Keratinocyte (primary cell): ENCODE results near the gene ZC3H4. TPM values are rescaled to one million over a fixed set of nuclear protein-coding genes. Genes with fewer than 3 reads are reported as not detected.

Source experiments
- DNase-seq: peaks from one replicate; pipeline ENCODE4 v3.0.0-alpha.2; 2011; ENCODE audit warnings: low read depth, missing footprints, low spot score
- FAIRE-seq: peaks from 2 replicates; lab custom pipeline; 2011; peaks lifted over from hg19 to GRCh38; lab: Jason Lieb, UNC
- H2AFZ ChIP-seq: 2 replicates; pipeline ENCODE4 v1.6.0; 2012; ENCODE audit warnings: low read length, control low read depth, inconsistent platforms; ENCODE audit not compliant: control insufficient read depth
- H3K27ac ChIP-seq: 2 replicates; pipeline ENCODE4 v1.5.1; 2011; ENCODE audit warnings: low read length; ENCODE audit not compliant: control insufficient read depth, insufficient read depth
- H3K27me3 ChIP-seq: 3 replicates; pipeline ENCODE4 v1.6.0; 2011; ENCODE audit warnings: low read length; ENCODE audit not compliant: control insufficient read depth, insufficient read depth; ENCODE audit errors: extremely low read depth
- H3K36me3 ChIP-seq, 2 experiments: 2 replicates in 1 of 2; 3 replicates in 1 of 2; pipeline ENCODE4 v1.5.1; 2011; ENCODE audit warnings: low read length in 2 of 2, mild to moderate bottlenecking in 1 of 2; ENCODE audit not compliant: control insufficient read depth in 2 of 2, insufficient read depth in 2 of 2; ENCODE audit errors: extremely low read depth in 1 of 2
- H3K4me1 ChIP-seq: 3 replicates; pipeline ENCODE4 v1.5.1; 2011; ENCODE audit warnings: low read length; ENCODE audit not compliant: control insufficient read depth, insufficient read depth; ENCODE audit errors: extremely low read depth
- H3K4me2 ChIP-seq: 3 replicates; pipeline ENCODE4 v1.6.0; 2011; ENCODE audit warnings: low read depth, low read length; ENCODE audit not compliant: control insufficient read depth, insufficient read depth; ENCODE audit errors: extremely low read depth
- H3K4me3 ChIP-seq, 3 experiments: fragments of 200-600 bp in 1 of 3; sonication (generic) in 1 of 3; 2 replicates in 2 of 3; 3 replicates in 1 of 3; pipeline ENCODE4 v1.5.1; 2011 to 2016; ENCODE audit warnings: low read length in 3 of 3, mild to moderate bottlenecking in 3 of 3, control low read depth in 2 of 3, inconsistent platforms in 1 of 3, low read depth in 1 of 3, mixed read lengths in 1 of 3, mixed run types in 1 of 3, moderate library complexity in 1 of 3; ENCODE audit not compliant: control insufficient read depth in 2 of 3, insufficient read depth in 2 of 3; ENCODE audit errors: extremely low read depth in 1 of 3
- H3K79me2 ChIP-seq: 2 replicates; pipeline ENCODE4 v1.6.0; 2012; ENCODE audit warnings: low read length; ENCODE audit not compliant: control insufficient read depth, insufficient read depth
- H3K9ac ChIP-seq: 3 replicates; pipeline ENCODE4 v1.6.0; 2011; ENCODE audit warnings: low read length; ENCODE audit not compliant: control insufficient read depth, insufficient read depth; ENCODE audit errors: extremely low read depth
- H3K9me1 ChIP-seq: 3 replicates; pipeline ENCODE4 v1.6.0; 2011; ENCODE audit warnings: low read length; ENCODE audit not compliant: control insufficient read depth, insufficient read depth; ENCODE audit errors: extremely low read depth
- H3K9me3 ChIP-seq: 2 replicates; pipeline ENCODE4 v1.5.1; 2012; ENCODE audit warnings: low read depth, low read length; ENCODE audit not compliant: control insufficient read depth
- H4K20me1 ChIP-seq: 3 replicates; pipeline ENCODE4 v1.6.0; 2011; ENCODE audit warnings: low read length; ENCODE audit not compliant: control insufficient read depth, insufficient read depth; ENCODE audit errors: extremely low read depth
- EZH2 ChIP-seq: IDR thresholded peaks from one replicate; pipeline ENCODE4 v1.6.1; 2012; ENCODE audit warnings: inconsistent platforms, mild to moderate bottlenecking, low read length, moderate library complexity
- dilution Hi-C: fragments of 300-500 bp; cut with MboI; formaldehyde crosslinking; loops from one replicate; pipeline ENCODE4 v1.7.0; 2020; ENCODE audit warnings: low sequenced_read_pairs; ENCODE audit not compliant: extremely low pct_ligation_motif_present
- polyA plus RNA-seq, 5 experiments: library from polyadenylated mRNA; depleted of rRNA in 3 of 5; stranded (reverse) in 3 of 5; stranded (forward) in 1 of 5; unstranded in 1 of 5; fragments of >200 nt; gene quantifications; 1 replicate in 1 of 5; 2 replicates in 3 of 5; 3 replicates in 1 of 5; pipeline versions ENCODE4 v1.2.1 to v1.2.3, GENCODE V29; 2011 to 2012; ENCODE audit warnings: missing spikeins in 2 of 5, low read depth in 1 of 5, low replicate concordance in 1 of 5
- TF ChIP-seq, protein P1 (sequence below), 3 experiments: IDR thresholded peaks in 1 of 3; conservative IDR thresholded peaks in 1 of 3; optimal IDR thresholded peaks in 1 of 3; 2 replicates in 2 of 3; 3 replicates in 1 of 3; pipeline versions ENCODE3 to v1.5.1; 2011; ENCODE audit warnings: low read length in 3 of 3, mild to moderate bottlenecking in 3 of 3, moderate library complexity in 2 of 3, control low read depth in 1 of 3, inconsistent platforms in 1 of 3; ENCODE audit not compliant: insufficient read depth in 2 of 3; ENCODE audit errors: extremely low read depth in 1 of 3

Gene ZC3H4
- polyA plus RNA-seq, 1 donor (not counting 4 experiments of a cell fraction or from before 2014, with no cell fraction given): 5.6 TPM

DNA sequence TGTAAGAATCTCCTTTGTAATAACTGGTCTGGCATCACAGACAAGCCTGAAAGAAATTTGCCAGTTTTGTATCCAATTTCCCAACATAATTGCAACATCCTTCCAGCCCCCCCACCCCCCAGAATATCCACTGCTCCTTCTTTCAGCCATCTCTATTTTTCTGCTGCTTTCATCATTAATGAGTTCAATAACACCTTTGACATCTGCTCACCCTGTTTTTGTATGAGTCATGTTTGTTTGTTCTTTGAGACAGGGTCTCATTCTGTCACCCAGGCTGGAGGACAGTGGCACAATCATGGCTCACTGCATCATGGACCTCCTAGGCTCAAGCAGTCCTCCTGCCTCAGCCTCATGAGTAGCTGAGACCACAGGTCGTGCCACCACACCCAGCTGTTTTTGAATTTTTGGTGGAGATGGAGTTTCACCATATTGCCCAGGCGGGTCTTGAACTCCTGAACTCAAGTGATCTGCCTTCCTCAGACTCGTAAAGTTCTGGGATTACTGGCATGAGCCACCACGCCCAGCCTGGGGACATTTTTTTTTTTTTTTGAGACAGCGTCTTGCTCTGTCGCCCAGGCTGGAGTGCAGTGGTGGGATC lies 7.0 kb upstream of the ZC3H4 start:
- dilution Hi-C loops: no loop called here
- FAIRE-seq (no peak), DNase-seq (no peak)
- TF ChIP-seq EZH2: no peak
- TF ChIP-seq, protein P1, sequence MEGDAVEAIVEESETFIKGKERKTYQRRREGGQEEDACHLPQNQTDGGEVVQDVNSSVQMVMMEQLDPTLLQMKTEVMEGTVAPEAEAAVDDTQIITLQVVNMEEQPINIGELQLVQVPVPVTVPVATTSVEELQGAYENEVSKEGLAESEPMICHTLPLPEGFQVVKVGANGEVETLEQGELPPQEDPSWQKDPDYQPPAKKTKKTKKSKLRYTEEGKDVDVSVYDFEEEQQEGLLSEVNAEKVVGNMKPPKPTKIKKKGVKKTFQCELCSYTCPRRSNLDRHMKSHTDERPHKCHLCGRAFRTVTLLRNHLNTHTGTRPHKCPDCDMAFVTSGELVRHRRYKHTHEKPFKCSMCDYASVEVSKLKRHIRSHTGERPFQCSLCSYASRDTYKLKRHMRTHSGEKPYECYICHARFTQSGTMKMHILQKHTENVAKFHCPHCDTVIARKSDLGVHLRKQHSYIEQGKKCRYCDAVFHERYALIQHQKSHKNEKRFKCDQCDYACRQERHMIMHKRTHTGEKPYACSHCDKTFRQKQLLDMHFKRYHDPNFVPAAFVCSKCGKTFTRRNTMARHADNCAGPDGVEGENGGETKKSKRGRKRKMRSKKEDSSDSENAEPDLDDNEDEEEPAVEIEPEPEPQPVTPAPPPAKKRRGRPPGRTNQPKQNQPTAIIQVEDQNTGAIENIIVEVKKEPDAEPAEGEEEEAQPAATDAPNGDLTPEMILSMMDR (optimal IDR thresholded peaks at IDR 0.05 in 1 of 3, IDR thresholded peaks at IDR 0.05 in 1 of 3, conservative IDR thresholded peaks at IDR 0.05 in 1 of 3; ENCODE audit: extremely low read depth in 1 of 3, insufficient read depth in 2 of 3, low read length in 3 of 3): no peak
- Histone ChIP-seq H3K27me3 (no peaks in the 10 kb centered on the region), H3K4me3 (no peak overlapping the region), H2AFZ (no peak overlapping the region), H3K27ac (no peak overlapping the region), H3K4me1 (peaks cover 15% of the 10 kb centered on the region), H3K9me3 (no peaks in the 10 kb centered on the region), H3K9ac (no peak overlapping the region), H3K79me2 (no peaks in the 10 kb centered on the region), H3K9me1 (no peaks in the 10 kb centered on the region), H3K4me2 (no peak overlapping the region), H4K20me1 (no peaks in the 10 kb centered on the region), H3K36me3 (no peaks in the 10 kb centered on the region)

DNA sequence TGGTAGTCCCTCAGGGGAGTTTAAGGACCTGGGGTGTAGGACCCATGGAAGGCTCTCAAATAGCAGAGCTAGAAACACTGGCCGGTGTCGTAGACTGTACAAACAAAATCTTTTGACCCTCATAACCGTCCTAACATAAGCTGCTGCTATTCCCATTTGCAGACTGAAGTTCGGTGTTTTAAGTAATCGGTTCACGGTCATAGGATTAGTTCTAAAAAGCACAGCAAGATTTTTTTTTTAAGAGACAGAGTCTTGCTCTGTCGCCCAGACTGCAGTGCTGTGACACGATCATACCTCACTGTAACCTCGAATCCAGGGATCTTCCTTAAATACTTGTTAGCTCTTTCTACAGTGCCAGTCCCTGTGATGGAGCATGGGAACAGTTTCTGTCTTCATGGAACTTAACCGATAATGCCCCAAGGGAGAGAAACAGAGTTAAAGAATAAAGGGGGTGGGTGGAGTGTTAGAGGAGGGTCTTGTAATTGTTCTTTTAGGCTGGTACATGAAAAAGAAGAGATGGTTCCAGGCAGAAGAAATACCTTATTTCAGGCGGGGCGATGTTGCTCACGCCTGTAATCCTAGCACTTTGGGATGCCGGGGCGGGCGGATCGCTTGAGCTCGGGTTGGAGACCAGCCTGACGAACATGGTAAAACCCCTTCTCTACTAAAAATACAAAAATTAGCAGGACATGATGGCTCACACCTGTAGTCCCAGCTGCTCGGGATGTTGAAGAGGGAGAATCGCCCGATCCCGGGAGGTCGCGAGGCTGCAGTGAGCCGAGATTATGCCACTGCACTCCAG lies 475 bp upstream of the ZC3H4 start:
- no peaks in the 10 kb centered on the region for H3K27me3 ChIP-seq
- H3K4me3 ChIP-seq: peak overlapping the region; percentile 87 to 99 (median 90)
- no peaks in the 10 kb centered on the region for H3K9me3 ChIP-seq
- dilution Hi-C loops: no loop called here
- H3K27ac ChIP-seq: peak overlapping the region; percentile 99
- TF ChIP-seq EZH2: no peak
- TF ChIP-seq, protein P1 (optimal IDR thresholded peaks at IDR 0.05 in 1 of 3, IDR thresholded peaks at IDR 0.05 in 1 of 3, conservative IDR thresholded peaks at IDR 0.05 in 1 of 3; ENCODE audit: extremely low read depth in 1 of 3, insufficient read depth in 2 of 3, low read length in 3 of 3): no peak
- peaks cover 28% of the 10 kb centered on the region for H3K79me2 ChIP-seq
- peak overlapping the region; percentile 99 for H3K9ac ChIP-seq
- peaks cover 22% of the 10 kb centered on the region for H3K4me1 ChIP-seq
- FAIRE-seq (no peak), DNase-seq (no peak)
- H4K20me1 ChIP-seq: no peaks in the 10 kb centered on the region
- H3K4me2 ChIP-seq: peak overlapping the region; percentile 93
- no peaks in the 10 kb centered on the region for H3K9me1 ChIP-seq
- peaks cover 4 to 16% of the 10 kb centered on the region in 2 experiments for H3K36me3 ChIP-seq
- H2AFZ ChIP-seq: peak overlapping the region; percentile 82
